ENCODE data around the gene KCNC4. TPM values are rescaled to one million over a fixed set of nuclear protein-coding genes. Genes with fewer than 3 reads are reported as not detected.

The KCNC4 gene
- total RNA-seq, 1 donor from 2014 or later, result 20.0 TPM

DNA sequence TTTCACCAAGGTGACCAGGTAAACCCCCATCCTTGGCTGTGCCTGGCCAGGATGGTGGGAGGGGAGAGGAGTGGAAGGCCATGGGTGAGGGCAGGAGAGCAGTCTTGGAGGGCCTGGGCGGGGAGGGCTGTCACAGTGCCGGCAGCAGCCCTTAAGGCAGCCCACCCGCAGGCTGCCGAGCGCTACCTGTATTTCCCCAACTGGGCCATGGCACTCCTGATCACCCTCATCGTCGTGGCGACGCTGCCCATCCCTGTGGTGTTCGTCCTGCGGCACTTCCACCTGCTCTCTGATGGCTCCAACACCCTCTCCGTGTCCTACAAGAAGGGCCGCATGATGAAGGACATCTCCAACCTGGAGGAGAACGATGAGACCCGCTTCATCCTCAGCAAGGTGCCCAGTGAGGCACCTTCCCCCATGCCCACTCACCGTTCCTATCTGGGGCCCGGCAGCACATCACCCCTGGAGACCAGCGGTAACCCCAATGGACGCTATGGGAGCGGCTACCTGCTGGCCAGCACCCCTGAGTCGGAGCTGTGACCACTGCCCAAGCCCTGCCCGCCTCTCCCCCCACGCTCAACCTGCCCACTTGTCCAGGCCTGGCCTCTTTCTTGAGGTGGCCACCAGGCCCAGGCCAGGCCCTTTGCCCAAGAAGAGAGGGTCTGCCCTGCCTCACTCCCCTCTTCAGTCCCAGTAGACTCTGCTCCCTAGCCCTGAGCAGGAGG is 12.0 kb upstream of the KCNC4 start:
- Mint-ChIP-seq H3K9me3 (no peaks in the 10 kb centered on the region), H3K36me3 (ENCODE audit: low read depth) (no peaks in the 10 kb centered on the region), H3K27me3 (no peaks in the 10 kb centered on the region), H3K27ac (no peak overlapping the region), H3K4me3 (no peak overlapping the region), H3K4me1 (peaks cover 3% of the 10 kb centered on the region)
- intact Hi-C loops (cut with micrococcal nuclease), result loop anchor here (1.0 kb wide), 2 partner anchors 262 to 298 kb away; no protein-coding TSS in a partner anchor
- DNase-seq, result no peak

- Mint-ChIP-seq H3K4me3 (no peak overlapping the region), H3K4me1 (peaks cover 9% of the 10 kb centered on the region), H3K9me3 (no peaks in the 10 kb centered on the region), H3K27ac (no peak overlapping the region), H3K27me3 (no peaks in the 10 kb centered on the region), H3K36me3 (ENCODE audit: low read depth) (no peaks in the 10 kb centered on the region)
- DNase-seq, result no peak
- intact Hi-C loops (cut with micrococcal nuclease), result no loop called here
Observed at GRCh38 chr1:110198746-110199145, 11.4 kb upstream of the KCNC4 start.

- intact Hi-C loops (cut with micrococcal nuclease), result no loop called here
- Mint-ChIP-seq H3K9me3 (no peaks in the 10 kb centered on the region), H3K27me3 (no peaks in the 10 kb centered on the region), H3K4me3 (no peak overlapping the region), H3K27ac (no peak overlapping the region), H3K36me3 (ENCODE audit: low read depth) (no peaks in the 10 kb centered on the region), H3K4me1 (peaks cover 9% of the 10 kb centered on the region)
- no peak for DNase-seq
Observed at GRCh38 chr1:110200190-110200589, 9.9 kb upstream of the KCNC4 start.

DNA sequence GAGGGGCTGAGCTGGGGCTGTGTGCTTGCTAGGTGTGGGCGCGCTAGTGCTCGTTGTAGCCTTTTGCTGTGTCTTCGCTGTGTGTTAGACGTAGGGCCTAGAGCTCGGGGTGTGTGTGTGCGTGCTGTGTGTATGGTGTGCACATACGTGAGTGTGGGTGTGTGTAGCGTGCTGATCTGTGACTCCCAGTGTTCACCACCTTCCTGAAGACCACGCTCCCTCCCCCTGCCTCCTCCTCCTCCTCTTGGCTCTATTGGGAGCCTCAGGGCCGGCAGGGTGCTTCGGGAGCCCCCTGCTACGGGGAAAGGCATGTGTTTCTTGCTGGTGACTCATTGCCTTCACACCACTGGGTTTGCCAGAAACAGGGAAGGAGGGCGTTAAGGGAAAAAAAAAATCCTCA is 9.4 kb upstream of the KCNC4 start:
- Mint-ChIP-seq H3K4me3 (no peak overlapping the region), H3K4me1 (peaks cover 9% of the 10 kb centered on the region)

DNA sequence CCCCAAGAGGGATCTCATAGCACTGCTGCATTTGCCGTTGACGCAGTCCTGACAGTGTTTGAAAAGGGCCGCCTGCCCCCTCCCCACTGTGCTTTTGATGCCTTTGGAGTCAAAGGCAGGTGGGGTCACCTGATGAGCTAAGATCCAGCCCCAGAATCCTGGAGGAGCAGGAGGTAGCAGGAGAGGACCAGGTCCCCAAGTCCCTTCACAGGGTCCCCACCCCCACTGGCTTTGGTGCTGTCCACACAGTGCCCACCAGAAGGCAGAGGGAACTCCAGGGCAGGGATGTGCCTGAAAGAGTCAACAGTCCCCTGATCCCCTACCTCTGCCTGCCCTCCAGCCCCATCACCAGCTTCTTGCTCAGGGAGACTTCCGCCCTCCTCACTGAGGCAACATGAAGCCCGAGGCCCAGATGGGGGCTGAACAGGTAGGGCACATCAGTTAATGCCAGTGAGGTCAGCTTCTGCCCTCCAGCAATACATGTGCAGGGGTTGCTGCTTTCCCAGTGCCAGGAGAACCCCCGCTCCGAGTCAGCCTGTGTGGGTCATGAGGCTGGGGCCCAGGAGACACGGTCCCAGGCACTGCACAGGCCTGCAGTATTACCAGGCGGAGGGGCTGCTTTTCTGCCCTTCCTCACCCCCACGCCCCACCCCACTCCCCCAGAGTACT is 8.8 kb upstream of the KCNC4 start:
- no peak overlapping the region for H3K27ac Mint-ChIP-seq
- no peak for DNase-seq
- H3K27me3 Mint-ChIP-seq, result no peaks in the 10 kb centered on the region
- intact Hi-C loops (cut with micrococcal nuclease), result no loop called here
- H3K9me3 Mint-ChIP-seq, result no peaks in the 10 kb centered on the region
- no peak overlapping the region for H3K4me3 Mint-ChIP-seq
- peaks cover 9% of the 10 kb centered on the region for H3K4me1 Mint-ChIP-seq
- no peaks in the 10 kb centered on the region for H3K36me3 Mint-ChIP-seq (ENCODE audit: low read depth)

More for the DNA sequence above, 9.4 kb upstream of the KCNC4 start:
- no peaks in the 10 kb centered on the region for H3K36me3 Mint-ChIP-seq (ENCODE audit: low read depth)
- no peak overlapping the region for H3K27ac Mint-ChIP-seq
- intact Hi-C loops (cut with micrococcal nuclease), result no loop called here
- no peaks in the 10 kb centered on the region for H3K27me3 Mint-ChIP-seq
- DNase-seq, result no peak
- no peaks in the 10 kb centered on the region for H3K9me3 Mint-ChIP-seq

GRCh38 chr1:110203021-110203661 is 7.0 kb upstream of the KCNC4 start:
- H3K36me3 Mint-ChIP-seq (ENCODE audit: low read depth), result no peaks in the 10 kb centered on the region
- DNase-seq, result peak; percentile 94
- intact Hi-C loops (cut with micrococcal nuclease), result loop anchor here (1.0 to 2.0 kb wide), 4 partner anchors 109 to 412 kb away; no protein-coding TSS in a partner anchor
- peak overlapping the region; percentile 90 for H3K27ac Mint-ChIP-seq
- no peaks in the 10 kb centered on the region for H3K27me3 Mint-ChIP-seq
- H3K4me1 Mint-ChIP-seq, result peaks cover 13% of the 10 kb centered on the region
- H3K4me3 Mint-ChIP-seq, result no peak overlapping the region
- no peaks in the 10 kb centered on the region for H3K9me3 Mint-ChIP-seq

- H3K27me3 Mint-ChIP-seq, result no peaks in the 10 kb centered on the region
- H3K36me3 Mint-ChIP-seq (ENCODE audit: low read depth), result no peaks in the 10 kb centered on the region
- no peak overlapping the region for H3K4me3 Mint-ChIP-seq
- DNase-seq, result no peak
- H3K9me3 Mint-ChIP-seq, result no peaks in the 10 kb centered on the region
- peaks cover 26% of the 10 kb centered on the region for H3K4me1 Mint-ChIP-seq
- intact Hi-C loops (cut with micrococcal nuclease), result no loop called here
- H3K27ac Mint-ChIP-seq, result no peak overlapping the region
Observed at GRCh38 chr1:110205156-110205555, 5.0 kb upstream of the KCNC4 start.

DNA sequence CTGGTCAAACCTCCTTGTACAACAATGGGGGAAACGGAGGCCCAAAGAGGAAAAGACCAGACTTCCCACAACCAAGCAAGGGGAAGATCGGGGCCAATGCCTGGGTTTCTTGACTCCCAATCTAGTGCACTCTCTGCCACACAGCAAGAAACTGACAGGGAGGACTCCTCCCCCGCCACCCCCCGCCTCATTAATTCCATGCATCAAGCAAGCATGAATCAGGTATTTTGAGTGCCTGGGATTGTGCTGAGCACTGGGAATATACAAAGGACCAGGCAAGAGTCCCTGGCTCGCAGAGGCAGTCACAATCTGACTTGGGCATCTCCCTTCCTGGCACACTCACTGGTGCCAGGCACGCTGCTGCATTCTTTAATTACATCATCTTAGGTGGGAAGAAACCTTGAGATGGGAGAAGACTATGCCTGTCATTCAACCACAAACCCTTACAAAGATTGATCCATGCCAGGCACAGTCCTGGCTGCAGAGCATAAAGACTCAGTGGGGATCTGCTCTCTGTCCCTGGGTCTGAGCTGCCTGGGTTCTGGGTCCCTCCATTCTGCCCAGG is 4.4 kb upstream of the KCNC4 start:
- Mint-ChIP-seq H3K36me3 (ENCODE audit: low read depth) (no peaks in the 10 kb centered on the region), H3K27me3 (no peaks in the 10 kb centered on the region), H3K4me1 (peaks cover 26% of the 10 kb centered on the region), H3K9me3 (no peaks in the 10 kb centered on the region), H3K4me3 (no peak overlapping the region), H3K27ac (no peak overlapping the region)
- intact Hi-C loops (cut with micrococcal nuclease), result no loop called here
- DNase-seq, result no peak

- H3K36me3 Mint-ChIP-seq (ENCODE audit: low read depth), result peaks cover 1% of the 10 kb centered on the region
- peaks cover 28% of the 10 kb centered on the region for H3K4me1 Mint-ChIP-seq
- H3K27ac Mint-ChIP-seq, result no peak overlapping the region
- intact Hi-C loops (cut with micrococcal nuclease), result no loop called here
- peaks cover 2% of the 10 kb centered on the region for H3K27me3 Mint-ChIP-seq
- H3K9me3 Mint-ChIP-seq, result no peaks in the 10 kb centered on the region
- no peak overlapping the region for H3K4me3 Mint-ChIP-seq
- DNase-seq, result no peak
Observed at GRCh38 chr1:110206261-110206920, 3.7 kb upstream of the KCNC4 start.

GRCh38 chr1:110207831-110208230 is 2.3 kb upstream of the KCNC4 start:
- H3K36me3 Mint-ChIP-seq (ENCODE audit: low read depth), result peaks cover 5% of the 10 kb centered on the region
- no peaks in the 10 kb centered on the region for H3K9me3 Mint-ChIP-seq
- H3K27ac Mint-ChIP-seq, result no peak overlapping the region
- H3K4me1 Mint-ChIP-seq, result peaks cover 34% of the 10 kb centered on the region
- H3K27me3 Mint-ChIP-seq, result peaks cover 6% of the 10 kb centered on the region
- peak; percentile 93 for DNase-seq
- intact Hi-C loops (cut with micrococcal nuclease), result loop anchor here (1.0 kb wide), 2 partner anchors 55 to 104 kb away; no protein-coding TSS in a partner anchor
- no peak overlapping the region for H3K4me3 Mint-ChIP-seq

- peaks cover 35% of the 10 kb centered on the region for H3K4me1 Mint-ChIP-seq
- H3K27ac Mint-ChIP-seq, result peak overlapping the region; percentile 93
- DNase-seq, result no peak
- H3K4me3 Mint-ChIP-seq, result peak overlapping the region; percentile 91
- H3K9me3 Mint-ChIP-seq, result no peaks in the 10 kb centered on the region
- H3K36me3 Mint-ChIP-seq (ENCODE audit: low read depth), result peaks cover 10% of the 10 kb centered on the region
- peaks cover 7% of the 10 kb centered on the region for H3K27me3 Mint-ChIP-seq
- intact Hi-C loops (cut with micrococcal nuclease), result no loop called here
Observed at GRCh38 chr1:110208916-110209645, 1.0 kb upstream of the KCNC4 start.

DNA sequence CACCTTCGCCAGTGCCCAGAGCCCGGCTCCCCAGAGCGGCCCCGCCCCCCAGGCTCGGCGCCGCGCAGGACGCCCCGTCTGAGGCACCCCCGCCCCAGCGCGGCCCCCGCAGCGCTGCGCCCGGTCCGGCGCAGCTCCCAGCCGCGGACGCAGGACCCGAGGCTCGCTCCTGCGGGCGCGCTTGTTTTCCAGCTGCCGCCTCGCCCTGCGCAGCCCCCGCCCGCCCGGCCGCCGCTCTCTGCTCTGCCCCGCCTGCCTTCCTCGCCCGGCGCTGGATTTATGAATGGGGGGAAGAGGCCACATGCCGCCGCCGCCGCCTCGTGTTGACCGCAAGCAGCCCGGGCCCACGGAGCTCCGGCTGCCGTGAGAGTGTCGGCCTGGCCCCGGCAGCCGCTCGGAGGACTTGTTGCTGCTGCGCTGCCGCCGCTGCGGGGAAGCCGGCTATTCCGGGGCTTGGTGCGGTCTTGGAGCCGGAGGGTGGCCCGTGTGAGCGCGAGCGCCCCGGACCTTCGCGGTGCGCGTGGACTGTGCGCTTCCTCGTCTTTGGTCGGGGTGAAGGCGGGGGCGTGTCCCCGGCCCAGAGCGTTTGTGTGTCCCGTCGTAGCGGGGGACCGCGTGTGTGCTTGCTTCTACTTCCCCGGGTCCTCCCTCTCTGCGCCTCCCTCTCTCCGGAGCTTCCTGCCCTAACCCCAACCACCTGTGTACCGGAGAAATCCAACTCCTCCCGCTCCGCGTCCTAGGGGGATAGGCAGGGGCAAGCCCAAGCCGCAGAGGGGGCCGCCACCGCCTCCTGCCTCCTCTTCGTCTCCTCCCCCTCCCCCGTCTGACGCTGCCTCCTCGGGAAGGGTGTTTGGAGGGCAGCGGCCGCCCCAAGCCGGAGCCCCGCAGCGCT is 736 bp downstream of the KCNC4 start:
- intact Hi-C loops (cut with micrococcal nuclease), result loop anchor here (1.0 kb wide), 4 partner anchors 25 to 196 kb away; partner anchors contain the start of genes LAMTOR5 and STRIP1
- DNase-seq, result peak; percentile 90
- Mint-ChIP-seq H3K27ac (peak overlapping the region; percentile 94), H3K9me3 (no peaks in the 10 kb centered on the region), H3K27me3 (peaks cover 7% of the 10 kb centered on the region), H3K36me3 (ENCODE audit: low read depth) (peaks cover 10% of the 10 kb centered on the region), H3K4me1 (peaks cover 42% of the 10 kb centered on the region), H3K4me3 (peak overlapping the region; percentile 94)
